ENCODE measurements around the gene PSPH.
"Not testable (repeated sequence)": the region's sequence is repeated elsewhere in the genome, so short reads cannot be mapped to it uniquely, and the experiment has no call there.

PSPH gene

DNA sequence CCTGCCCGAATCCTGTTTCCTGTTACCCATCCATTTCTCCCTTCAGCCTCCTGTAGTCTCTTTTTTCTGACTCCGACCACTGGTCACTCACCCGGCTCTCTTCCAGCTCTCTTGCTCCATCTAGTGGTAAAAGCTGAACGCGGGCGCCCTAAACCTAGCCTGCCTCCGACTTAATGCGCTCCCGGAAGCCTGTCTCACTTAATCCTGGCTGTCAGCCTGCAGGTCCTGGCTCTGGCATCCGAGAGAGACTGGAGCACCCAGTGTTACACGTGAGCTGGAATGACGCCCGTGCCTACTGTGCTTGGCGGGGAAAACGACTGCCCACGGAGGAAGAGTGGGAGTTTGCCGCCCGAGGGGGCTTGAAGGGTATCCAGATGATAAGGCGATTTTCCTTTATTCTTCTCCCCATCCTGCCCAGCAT, 23.1 kb upstream of the PSPH start:
- TF ChIP-seq, protein P1, sequence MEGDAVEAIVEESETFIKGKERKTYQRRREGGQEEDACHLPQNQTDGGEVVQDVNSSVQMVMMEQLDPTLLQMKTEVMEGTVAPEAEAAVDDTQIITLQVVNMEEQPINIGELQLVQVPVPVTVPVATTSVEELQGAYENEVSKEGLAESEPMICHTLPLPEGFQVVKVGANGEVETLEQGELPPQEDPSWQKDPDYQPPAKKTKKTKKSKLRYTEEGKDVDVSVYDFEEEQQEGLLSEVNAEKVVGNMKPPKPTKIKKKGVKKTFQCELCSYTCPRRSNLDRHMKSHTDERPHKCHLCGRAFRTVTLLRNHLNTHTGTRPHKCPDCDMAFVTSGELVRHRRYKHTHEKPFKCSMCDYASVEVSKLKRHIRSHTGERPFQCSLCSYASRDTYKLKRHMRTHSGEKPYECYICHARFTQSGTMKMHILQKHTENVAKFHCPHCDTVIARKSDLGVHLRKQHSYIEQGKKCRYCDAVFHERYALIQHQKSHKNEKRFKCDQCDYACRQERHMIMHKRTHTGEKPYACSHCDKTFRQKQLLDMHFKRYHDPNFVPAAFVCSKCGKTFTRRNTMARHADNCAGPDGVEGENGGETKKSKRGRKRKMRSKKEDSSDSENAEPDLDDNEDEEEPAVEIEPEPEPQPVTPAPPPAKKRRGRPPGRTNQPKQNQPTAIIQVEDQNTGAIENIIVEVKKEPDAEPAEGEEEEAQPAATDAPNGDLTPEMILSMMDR (conservative IDR thresholded peaks at IDR 0.05): peak; percentile 97
- no peak for TF ChIP-seq ZFX (IDR thresholded peaks at IDR 0.05)
- peak overlapping the region; percentile 47 for H3K27ac ChIP-seq

DNA sequence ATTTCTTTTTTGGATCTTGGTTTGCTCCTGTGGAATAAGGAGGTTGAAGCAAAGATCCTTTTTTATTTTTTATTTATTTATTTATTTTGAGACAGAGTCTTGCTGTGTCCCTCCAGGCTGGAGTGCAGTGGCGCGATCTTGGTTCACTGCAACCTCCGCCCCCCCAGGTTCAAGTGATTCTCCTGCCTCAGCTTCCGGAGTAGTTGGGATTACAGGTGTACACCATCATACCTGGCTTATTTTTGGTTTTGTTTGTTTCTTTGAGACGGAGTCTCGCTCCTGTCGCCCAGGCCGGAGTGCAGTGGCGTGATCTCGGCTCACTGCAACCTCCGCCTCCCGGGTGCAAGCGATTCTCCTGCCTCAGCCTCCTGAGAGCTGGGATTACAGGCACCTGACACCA, 15.1 kb upstream of the PSPH start:
- not testable (repeated sequence) for H3K27ac ChIP-seq

DNA sequence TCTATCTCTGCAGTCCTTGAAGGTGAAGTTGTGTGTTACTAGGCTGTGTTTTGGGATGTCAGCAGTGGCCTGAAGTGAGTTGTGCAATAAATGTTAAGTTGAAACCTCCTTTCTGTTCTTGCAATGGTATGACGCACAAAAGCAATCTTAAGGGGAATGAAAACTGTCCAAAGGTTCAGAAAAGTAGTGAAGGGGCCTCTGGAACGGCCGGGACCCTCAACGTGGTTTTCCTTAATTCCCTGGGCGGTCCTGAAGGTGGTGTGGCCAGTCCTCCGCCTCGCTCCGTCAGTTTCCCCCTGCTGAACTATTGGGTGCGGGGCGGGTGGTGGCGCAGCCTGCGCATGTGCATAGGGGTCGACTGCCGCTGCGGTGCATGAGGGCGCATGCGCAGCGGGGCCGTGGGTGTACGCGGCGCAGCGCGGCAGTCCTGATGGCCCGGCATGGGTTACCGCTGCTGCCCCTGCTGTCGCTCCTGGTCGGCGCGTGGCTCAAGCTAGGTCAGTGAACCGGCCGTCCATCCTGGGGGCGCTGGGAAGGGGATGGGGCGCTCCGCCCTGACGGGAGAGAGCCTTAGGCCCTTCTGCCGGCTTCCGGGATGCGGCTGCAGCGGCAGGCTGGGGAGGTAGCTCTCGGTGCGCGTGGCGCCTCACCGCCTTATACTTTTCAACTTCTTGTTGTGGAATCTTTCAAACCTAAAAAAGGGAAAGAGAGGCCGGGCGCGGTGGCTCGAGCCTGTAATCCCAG, 12.8 kb upstream of the PSPH start, which contains the start of gene SUMF2:
Gene SUMF2, plus strand, starts transcription at position 405 of the 744 bp plus-strand sequence. Its CDS starts 26 bp downstream, at position 431.
- peak; percentile 65; the same call in 1 of the 2 replicates for TF ChIP-seq ZFX (IDR thresholded peaks at IDR 0.05)
- TF ChIP-seq, protein P1 (conservative IDR thresholded peaks at IDR 0.05): peak; percentile 17
- peak within 1 kb of the TSS; percentile 100 for H3K27ac ChIP-seq

DNA sequence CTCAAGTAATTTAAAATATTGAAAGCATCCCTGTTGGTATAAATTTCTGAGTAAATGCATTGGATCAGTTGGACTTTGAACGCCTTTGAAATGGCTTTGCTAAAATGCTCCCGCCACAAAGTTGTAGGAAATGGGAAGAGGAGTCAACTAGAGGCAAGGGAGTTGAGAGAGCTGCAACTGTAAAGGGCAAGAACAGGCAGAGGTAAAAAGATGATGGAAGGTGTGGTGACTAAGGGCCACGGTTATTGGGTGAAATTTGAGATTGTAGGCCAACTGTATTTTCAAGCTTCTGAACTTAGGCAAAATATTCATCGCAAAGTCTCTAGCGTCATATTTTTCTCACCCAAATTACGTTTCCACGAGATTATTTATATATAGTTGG, 12.2 kb upstream of the PSPH start:
- peak overlapping the region; percentile 100 for H3K27ac ChIP-seq
- TF ChIP-seq, protein P1 (conservative IDR thresholded peaks at IDR 0.05): no peak
- no peak for TF ChIP-seq ZFX (IDR thresholded peaks at IDR 0.05)

DNA sequence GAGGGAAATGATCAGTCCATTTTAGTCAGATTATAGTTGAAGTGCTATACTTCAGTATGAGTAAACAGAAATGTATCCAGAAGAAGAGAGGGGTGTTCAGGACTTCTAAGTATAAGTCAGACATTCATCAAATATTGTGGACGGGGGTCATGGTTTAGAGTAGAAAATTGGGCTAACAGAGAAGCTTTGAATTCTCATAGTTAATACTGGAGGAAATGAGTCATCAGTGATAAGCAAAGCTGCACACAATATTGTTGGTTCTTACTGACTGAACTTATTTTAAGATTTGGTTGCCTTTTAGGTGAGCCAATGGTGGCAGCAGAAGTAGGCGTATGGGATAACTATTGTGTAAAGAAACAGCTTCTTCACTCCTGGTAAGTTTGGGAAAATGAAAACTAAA, 11.1 kb upstream of the PSPH start:
- TF ChIP-seq ZFX (IDR thresholded peaks at IDR 0.05): no peak
- TF ChIP-seq, protein P1 (conservative IDR thresholded peaks at IDR 0.05): no peak
- H3K27ac ChIP-seq: no peak overlapping the region

DNA sequence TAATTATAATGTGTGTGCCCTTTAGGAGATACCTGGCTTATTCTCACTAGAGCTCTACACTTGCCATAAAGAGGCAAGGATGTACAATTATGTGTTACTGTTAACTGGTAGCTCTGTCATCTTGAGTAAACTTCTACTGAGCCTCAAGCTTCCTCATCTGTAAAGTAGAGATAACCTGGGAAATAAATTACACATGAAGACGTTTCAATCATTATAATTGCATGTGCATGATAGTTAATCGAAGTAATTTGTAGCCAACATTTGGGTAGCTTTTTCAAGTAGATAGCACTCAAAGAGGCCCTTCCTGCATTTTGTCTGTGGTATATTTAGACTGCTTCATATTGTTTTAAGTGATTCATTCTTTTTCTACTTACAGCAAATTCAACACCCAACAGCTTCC, 2.7 kb upstream of the PSPH start:
- H3K27ac ChIP-seq: no peak overlapping the region
- no peak for TF ChIP-seq ZFX (IDR thresholded peaks at IDR 0.05)
- TF ChIP-seq, protein P1 (conservative IDR thresholded peaks at IDR 0.05): no peak

DNA sequence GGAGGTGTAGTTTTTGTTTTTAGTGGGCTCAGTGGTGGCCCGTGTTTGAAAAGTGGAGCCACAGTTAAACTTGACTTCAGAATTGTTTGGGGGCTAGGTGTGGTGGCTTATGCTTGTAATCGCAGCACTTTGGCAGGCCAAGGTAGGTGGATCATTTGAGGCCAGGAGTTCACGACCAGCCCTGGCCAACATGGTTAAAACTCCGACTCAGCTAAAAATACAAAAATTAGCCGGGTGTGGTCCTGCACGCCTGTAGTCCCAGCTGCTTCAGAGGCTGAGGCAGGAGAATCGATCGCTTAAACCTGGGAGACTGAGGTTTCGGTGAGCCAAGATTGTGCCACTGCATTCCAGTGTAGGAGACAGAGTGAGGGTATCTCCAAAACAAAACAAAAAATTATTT, 2.1 kb upstream of the PSPH start:
- no peak overlapping the region; the same call in 1 of the 2 replicates for H3K27ac ChIP-seq
- TF ChIP-seq, protein P1 (conservative IDR thresholded peaks at IDR 0.05): no peak
- TF ChIP-seq ZFX (IDR thresholded peaks at IDR 0.05): no peak

DNA sequence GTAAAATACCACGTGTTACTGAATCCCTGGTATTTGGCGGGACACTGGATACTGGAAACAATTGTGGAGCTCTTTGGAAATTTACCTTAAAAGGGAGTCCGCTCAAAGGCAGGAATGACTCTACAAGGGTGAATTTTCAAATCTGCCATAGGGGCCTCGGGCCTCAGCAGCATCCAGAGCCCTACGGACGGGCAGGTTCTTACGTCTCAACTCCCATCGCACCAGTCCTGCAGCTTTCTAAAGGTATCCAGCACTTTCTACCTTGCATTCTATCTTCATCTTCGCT, 248 bp downstream of the PSPH start:
- TF ChIP-seq, protein P1 (conservative IDR thresholded peaks at IDR 0.05): no peak
- TF ChIP-seq ZFX (IDR thresholded peaks at IDR 0.05): no peak; the same call in 1 of the 2 replicates
- peak overlapping the region; percentile 97 for H3K27ac ChIP-seq

DNA sequence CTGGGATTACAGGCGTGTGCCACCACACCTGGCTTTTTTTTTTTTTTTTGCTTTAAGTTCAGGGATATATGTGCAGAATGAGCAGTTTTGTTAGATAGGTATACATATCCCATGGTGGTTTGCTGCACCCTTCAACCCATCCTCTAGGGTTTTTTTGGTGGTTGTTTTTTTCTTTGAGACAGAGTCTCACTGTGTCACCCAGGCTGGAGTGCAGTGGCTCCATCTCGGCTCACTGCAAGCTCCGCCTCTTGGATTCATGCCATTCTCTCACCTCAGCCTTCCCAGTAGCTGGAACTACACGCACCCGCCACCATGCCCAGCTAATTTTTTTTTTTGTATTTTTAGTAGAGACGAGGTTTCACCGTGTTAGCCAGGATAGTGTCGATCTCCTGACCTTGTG, 2.5 kb downstream of the PSPH start:
- not testable (repeated sequence) for H3K27ac ChIP-seq
